GM19463 (cell line): ENCODE results near the gene LSM2.
"Not testable (repeated sequence)": the region's sequence is repeated elsewhere in the genome, so short reads cannot be mapped to it uniquely, and the experiment has no call there.

ENCODE experiments used
- ATAC-seq: cut with Tn5 transposase; IDR thresholded peaks from one replicate; pipeline ENCODE4 v1.9.1; 2021; ENCODE audit warnings: mild to moderate bottlenecking, moderate library complexity; ENCODE audit not compliant: unreplicated experiment

Gene LSM2

GRCh38 chr6:31806470-31807272 lies at the start of gene LSM2:
Gene LSM2 (minus strand): TSS chr6:31806966. CDS start chr6:31806757, 209 bp downstream.
- ATAC-seq: peak; percentile 94

GRCh38 chr6:31851980-31852718 lies 45.4 kb upstream of the LSM2 start:
- not testable (repeated sequence) for ATAC-seq

- ATAC-seq: no peak
Observed at GRCh38 chr6:31851485-31851832, 44.7 kb upstream of the LSM2 start.

GRCh38 chr6:31850765-31851484 lies 44.2 kb upstream of the LSM2 start:
- ATAC-seq: no peak

- ATAC-seq: no peak
Observed at GRCh38 chr6:31847276-31847978, 40.7 kb upstream of the LSM2 start.

- no peak for ATAC-seq
Observed at GRCh38 chr6:31844507-31844906, 37.7 kb upstream of the LSM2 start.

GRCh38 chr6:31842053-31842452 lies 35.3 kb upstream of the LSM2 start:
- ATAC-seq: no peak

- not testable (repeated sequence) for ATAC-seq
Observed at GRCh38 chr6:31839779-31840126, 33.0 kb upstream of the LSM2 start.

- ATAC-seq: no peak
Observed at GRCh38 chr6:31838968-31839367, 32.2 kb upstream of the LSM2 start.

GRCh38 chr6:31838114-31838553 lies 31.4 kb upstream of the LSM2 start:
- not testable (repeated sequence) for ATAC-seq

- ATAC-seq: no peak
Observed at GRCh38 chr6:31837369-31838113, 30.8 kb upstream of the LSM2 start.

- ATAC-seq: no peak
Observed at GRCh38 chr6:31836474-31837368, 30.0 kb upstream of the LSM2 start.

- no peak for ATAC-seq
Observed at GRCh38 chr6:31836047-31836473, 29.3 kb upstream of the LSM2 start.

- peak; percentile 65 for ATAC-seq
Observed at GRCh38 chr6:31834367-31835250, 27.8 kb upstream of the LSM2 start.

GRCh38 chr6:31831350-31832215 lies 24.8 kb upstream of the LSM2 start:
- ATAC-seq: no peak

- no peak for ATAC-seq
Observed at GRCh38 chr6:31830886-31831335, 24.1 kb upstream of the LSM2 start.

GRCh38 chr6:31829633-31830283 lies 23.0 kb upstream of the LSM2 start:
- no peak for ATAC-seq
